Activated CD8-positive, alpha-beta memory T cell treated with anti-CD3 and anti-CD28 coated beads for 36 hours (primary cell): ENCODE data around the gene TMEM140. TPM values are rescaled to one million over a fixed set of nuclear protein-coding genes. Genes with fewer than 3 reads are reported as not detected.

Experiments
- CTCF ChIA-PET: fragments of 350-600 bp; sonication (Branson Sonifier 250); formaldehyde crosslinking; loops from one replicate; lab custom pipeline; 2021; ENCODE audit warnings: antibody characterized with exemption; lab: Charles Lee
- POLR2A ChIA-PET: fragments of 350-600 bp; sonication (Branson Sonifier 250); formaldehyde crosslinking; loops from one replicate; lab custom pipeline; 2021; ENCODE audit warnings: antibody characterized with exemption; lab: Charles Lee
- total RNA-seq, 2 experiments: library from RNA; stranded (reverse); gene quantifications; one replicate each; pipeline ENCODE4 v1.2.3, GENCODE V29; 2021

TMEM140 gene
- total RNA-seq, 2 experiments from 2014 or later: 2.8 to 3.0 TPM

DNA sequence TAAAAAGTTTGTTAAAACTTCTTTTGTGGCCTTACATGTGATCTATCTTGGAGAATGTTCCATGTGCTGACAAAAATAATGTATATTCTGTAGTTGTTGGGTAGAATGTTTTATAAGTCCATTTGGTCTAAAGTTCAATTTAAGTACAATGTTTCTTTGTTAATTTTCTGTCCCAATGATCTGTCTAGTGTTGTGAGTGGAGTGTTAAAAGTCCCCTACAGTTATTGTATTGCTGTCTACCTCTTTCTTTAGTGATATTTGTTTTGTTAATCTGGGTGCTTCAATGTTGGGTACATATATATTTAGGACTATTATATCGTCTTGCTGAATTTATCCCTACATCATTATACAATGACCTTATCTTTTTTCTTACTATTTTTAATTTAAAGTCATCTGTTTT lies 6.9 kb downstream of the TMEM140 start:
- POLR2A ChIA-PET: no interaction called here
- CTCF ChIA-PET: no interaction called here

DNA sequence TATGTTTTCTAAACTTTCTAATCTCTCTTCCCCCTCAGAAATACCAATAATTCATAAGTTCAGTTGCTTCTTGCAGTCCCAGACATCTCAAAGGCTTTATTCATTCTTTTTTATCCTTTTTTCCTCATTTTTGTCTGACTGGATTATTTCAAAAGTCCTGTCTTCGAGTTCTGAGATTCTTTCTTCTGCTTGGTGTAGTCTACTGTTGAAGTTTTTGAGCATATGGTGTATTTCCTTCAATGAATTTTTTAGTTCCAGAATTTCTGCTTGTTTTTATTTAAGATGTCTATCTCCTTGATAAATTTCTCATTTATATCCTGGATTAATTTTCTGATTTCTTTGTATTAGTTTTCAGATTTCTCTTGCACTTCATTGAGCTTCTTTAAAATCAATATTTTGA lies 8.4 kb downstream of the TMEM140 start:
- ChIA-PET POLR2A (no interaction called here), CTCF (no interaction called here)

DNA sequence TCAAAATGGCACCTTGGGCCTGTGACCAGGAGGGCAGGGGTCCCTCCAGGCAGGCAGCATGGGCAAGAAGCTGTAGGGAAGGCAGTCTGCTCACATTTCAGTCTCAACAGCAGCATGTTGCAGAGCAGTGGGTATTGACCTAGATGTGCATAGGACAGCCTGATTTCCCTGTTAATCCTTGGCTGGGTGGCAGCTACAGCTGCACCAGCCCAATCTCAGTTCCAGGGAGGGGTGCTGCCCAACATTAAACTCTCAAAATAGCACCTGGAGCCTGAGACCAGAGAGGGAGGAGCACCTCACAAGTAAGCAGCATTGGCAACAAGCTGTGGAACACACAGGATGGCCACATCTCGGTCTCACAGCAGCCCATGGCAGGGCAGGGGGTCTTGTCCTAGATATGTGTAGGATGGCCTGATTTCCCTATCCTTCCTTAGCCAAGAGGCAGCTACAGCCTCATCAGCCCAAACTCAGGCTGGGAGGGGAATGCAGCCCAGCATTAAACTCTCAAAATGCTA lies 10.3 kb downstream of the TMEM140 start:
- ChIA-PET POLR2A (no interaction called here), CTCF (no interaction called here)

DNA sequence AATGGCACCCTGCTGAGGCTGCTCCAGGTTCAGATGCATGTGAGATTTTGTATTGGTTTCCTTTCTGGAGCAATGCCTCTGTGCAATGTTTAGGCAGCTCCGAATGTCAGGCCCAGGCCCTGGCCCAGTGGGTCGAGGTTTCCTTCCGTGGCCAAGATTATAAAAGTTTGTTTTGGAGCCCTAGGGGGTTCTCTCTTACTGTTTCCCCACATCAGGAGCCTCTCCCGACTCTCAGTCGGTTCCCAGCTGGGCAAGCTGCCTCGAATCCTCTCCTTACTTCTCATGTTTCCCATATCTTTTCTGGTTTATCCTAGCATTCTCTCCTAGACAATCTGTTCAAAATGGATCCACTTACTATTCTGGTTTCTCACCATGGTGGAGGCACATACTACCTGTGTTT lies 11.0 kb downstream of the TMEM140 start:
- POLR2A ChIA-PET: no interaction called here
- CTCF ChIA-PET: interaction anchor here (2.5 kb wide), 1 partner anchor 11 kb away, joined by 10 read pairs; the partner anchor contains the start of gene CYREN

DNA sequence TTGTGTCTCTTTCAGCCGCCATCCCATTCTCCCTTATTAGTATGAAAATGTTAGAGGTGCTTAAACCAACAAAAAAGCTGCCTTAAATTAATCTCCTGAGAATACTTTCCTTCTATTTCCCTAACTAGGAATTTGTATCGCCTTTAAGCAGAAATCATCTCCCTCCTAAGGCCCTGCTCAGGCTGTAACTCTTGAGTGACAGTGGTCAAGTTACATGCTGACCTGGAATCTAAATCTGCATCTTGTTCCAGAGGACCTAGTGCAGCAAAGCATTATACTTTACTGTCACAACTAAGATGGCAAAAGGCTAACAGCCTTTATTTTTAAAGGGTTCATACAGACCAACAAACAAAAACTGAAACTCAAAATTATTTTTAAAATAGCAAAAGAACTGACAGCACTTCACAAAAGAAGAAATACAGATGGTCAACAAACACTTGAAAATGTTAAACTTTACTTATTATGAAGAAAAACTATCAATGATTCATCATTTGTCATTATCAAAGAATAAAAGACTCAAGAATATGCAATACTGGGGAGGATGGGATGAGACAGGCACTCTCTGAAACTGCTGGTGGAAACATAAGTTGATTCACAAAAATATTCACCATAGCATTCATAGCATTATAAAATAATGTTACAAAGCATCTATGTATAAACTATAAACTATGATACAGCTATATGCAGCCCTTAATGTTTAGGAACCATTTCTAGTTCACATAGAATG lies 11.7 kb downstream of the TMEM140 start:
- ChIA-PET POLR2A (interaction anchor here (0.6 to 1.1 kb wide), 3 partner anchors 10 to 32 kb away, joined by 3 to 7 read pairs (median 3); partner anchors contain the start of gene TMEM140), CTCF (interaction anchor here (2.5 kb wide), 1 partner anchor 10 kb away, joined by 10 read pairs; the partner anchor contains the start of gene CYREN)

DNA sequence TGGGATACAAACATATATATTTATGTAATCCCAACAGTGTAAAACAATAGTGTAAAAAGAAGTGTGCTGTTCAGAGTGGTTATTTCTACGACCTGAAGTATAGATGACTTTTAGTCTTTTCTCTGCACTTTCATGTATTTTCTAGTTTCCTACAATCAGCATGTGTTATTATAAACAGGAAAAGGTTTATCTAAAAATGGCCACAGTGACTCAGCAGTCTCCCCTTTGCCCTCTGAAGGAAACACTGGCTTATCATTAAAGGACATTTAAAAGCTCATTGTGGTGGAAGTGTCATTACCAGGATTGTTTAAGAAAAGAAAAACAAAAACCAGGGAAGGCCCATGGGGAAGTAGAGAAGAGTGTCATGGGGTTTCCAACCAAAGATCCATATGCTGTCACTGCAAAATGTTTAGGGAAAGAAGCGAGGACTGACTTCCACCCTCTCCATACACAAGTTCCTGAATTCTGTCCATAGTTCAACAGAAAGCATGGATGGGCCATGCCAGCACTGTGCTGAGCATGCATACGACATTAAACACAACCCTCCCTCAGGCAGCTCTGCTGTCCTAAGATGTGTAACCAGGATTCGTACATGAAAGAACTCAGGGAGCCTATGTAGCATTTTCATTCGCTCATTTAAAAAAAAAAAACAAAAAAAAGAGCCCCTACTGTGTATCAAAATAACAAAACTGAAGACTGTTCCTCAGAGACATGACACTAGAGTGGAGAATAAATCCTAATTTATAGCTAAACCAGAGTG lies 12.4 kb downstream of the TMEM140 start:
- ChIA-PET CTCF (interaction anchor here (2.5 kb wide), 1 partner anchor 9 kb away, joined by 10 read pairs; the partner anchor contains the start of gene CYREN), POLR2A (interaction anchor here (0.6 to 1.1 kb wide), 3 partner anchors 9 to 31 kb away, joined by 3 to 7 read pairs (median 3); partner anchors contain the start of gene TMEM140)

DNA sequence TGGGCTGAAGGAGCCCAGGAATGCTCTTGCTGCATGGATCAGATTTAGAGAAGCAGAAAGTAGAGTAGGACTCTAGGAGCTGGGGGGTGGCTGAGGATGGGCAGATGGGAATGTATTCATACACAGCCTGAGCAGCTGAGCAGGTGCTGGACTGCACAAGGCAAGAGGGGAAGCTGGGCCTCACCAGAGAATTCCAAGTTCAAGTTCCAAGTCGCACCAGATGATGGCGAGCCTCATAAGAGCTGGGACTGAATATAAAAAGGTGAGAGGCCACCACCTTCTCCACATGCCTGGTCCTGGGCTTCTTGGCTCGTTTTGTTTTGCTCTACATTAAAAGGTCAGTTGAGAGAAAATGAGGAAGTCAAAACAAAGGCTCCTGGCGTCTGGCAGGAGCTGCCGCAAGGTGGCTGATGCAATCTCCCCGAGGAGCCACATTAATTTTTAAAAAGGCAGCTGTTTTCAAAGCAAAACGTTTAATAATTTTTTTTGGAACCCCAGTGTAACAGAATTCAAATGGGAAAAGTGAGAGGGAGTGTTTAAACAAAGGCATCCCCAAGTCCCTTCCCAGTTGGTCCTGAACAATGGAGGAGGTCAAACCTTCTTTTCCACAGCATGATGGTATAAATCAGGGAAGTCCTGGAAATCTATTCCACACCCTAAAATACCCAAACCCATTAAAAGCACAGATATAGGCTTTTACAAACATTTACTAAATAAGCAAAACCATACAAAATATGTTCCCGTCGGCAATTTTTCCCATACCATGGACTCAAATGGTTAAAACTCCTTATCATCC lies 13.2 kb downstream of the TMEM140 start:
- POLR2A ChIA-PET: interaction anchor here (1.0 to 1.1 kb wide), 2 partner anchors 9 to 13 kb away, joined by 3 to 7 read pairs; partner anchors contain the start of gene TMEM140
- CTCF ChIA-PET: interaction anchor here (2.5 kb wide), 1 partner anchor 9 kb away, joined by 10 read pairs; the partner anchor contains the start of gene CYREN

DNA sequence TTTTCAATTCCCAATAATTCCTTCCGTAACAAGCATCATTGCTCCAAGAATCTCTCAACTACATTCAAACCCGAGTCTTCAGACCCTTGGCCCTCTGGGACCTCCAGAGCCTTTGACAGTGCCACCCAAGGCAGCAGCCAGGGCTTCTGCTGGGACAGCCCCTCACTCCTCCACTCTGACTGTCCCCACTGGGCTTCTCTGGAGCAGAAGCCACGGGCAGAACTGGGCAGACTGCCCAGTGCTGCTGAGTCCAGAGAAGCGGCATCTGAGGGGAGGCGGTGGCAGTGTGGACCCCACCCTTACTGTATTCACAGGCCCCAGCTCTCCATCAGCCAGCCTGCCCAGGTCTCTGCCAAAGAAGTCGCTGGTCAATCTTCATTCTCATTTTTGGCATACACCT lies 13.8 kb downstream of the TMEM140 start:
- POLR2A ChIA-PET: no interaction called here
- CTCF ChIA-PET: interaction anchor here (1.0 kb wide), 1 partner anchor 9 kb away, joined by 3 read pairs; the partner anchor contains the start of gene CYREN

DNA sequence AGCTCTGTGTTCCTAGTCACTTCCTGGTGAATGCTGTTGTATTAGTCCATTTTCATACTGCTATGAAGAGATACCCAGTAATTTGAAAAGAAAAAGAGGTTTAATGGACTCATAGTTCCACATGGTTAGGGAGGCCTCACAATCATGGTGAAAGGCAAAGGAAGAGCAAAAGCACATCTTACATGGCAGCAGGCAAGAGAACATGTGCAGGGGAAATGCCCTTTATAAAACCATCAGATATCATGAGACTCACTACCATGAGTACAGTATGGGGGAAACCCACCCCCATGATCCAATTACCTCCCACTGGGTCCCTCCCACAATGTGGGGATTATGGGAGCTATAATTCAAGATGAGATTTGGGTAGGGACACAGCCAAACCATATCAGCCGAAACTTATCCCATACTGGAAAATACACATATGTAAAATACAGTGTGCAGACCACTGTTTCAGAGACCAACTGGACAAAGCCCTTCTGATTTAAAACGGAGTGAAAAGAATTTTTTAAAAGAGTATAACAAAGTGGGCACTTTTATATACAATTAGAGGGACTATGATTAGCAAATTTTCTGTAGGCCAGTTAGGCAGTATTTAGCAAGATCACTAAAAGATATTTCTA lies 14.6 kb downstream of the TMEM140 start:
- ChIA-PET POLR2A (no interaction called here), CTCF (interaction anchor here (1.0 kb wide), 1 partner anchor 8 kb away, joined by 3 read pairs; the partner anchor contains the start of gene CYREN)

DNA sequence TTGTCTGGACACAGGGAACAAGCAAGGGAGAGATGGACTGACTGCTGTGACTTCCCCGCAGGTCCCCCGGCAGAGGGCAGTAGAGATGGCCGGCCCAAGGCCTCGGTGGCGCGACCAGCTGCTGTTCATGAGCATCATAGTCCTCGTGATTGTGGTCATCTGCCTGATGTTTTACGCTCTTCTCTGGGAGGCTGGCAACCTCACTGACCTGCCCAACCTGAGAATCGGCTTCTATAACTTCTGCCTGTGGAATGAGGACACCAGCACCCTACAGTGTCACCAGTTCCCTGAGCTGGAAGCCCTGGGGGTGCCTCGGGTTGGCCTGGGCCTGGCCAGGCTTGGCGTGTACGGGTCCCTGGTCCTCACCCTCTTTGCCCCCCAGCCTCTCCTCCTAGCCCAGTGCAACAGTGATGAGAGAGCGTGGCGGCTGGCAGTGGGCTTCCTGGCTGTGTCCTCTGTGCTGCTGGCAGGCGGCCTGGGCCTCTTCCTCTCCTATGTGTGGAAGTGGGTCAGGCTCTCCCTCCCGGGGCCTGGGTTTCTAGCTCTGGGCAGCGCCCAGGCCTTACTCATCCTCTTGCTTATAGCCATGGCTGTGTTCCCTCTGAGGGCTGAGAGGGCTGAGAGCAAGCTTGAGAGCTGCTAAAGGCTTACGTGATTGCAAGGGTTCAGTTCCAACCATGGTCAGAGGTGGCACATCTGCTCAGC lies 16.6 kb downstream of the TMEM140 start:
- CTCF ChIA-PET: no interaction called here

DNA sequence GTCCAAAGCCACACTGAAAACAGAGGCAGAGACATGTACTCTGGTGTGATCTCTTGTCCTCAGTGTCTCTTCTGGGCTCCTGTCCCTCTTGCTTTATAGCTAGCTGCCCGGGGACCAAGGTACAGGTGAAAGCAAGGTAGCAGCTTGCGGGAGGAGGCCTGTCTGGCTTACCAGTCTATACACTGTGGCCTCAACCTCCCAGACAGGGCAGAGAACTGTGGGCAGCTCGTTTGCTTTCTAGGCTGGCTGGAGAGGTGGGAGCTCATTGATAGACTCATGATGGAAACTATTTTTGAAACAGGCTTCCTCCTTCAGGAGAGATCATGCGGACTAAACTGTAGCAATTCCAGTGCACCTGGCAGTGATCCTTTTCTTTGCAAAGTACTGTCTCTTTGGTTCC lies 18.0 kb downstream of the TMEM140 start:
- CTCF ChIA-PET: no interaction called here
- POLR2A ChIA-PET: no interaction called here

More for the DNA sequence above, 16.6 kb downstream of the TMEM140 start:
- POLR2A ChIA-PET: interaction anchor here (0.6 kb wide), 1 partner anchor 123 kb away, joined by 3 read pairs; no protein-coding TSS in a partner anchor

DNA sequence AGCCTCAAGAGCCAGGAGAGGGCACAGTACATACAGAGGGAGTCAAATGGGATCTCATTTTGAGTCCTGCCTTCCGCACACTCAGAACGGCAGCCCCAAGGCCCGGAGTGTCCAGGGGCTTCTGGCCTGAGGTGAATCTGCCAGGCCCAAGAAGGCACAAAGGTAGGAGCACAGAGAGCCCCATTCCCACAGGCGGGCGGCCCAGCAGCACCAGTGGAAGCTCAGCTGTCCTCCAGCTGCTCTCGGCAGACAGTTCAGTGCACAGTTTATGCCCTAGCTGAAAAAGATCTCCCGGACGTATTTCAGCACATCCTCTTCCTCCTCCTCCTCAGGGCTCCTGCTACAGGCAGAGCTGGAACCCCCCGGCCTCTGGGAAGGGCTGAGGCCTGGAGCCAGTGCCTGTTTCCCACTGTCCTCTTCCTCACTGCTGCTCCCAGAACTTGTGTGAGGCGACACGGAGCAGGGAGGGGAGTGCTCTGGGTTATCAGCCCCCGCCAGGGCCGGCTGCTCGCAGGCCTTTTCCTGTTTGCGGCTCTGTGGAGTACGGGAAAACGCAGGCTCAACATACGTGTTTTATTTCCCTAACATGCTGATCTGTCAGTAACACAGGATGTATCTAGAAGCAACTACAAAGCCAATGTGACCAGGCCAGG lies 18.6 kb downstream of the TMEM140 start:
- POLR2A ChIA-PET: no interaction called here
- CTCF ChIA-PET: no interaction called here

DNA sequence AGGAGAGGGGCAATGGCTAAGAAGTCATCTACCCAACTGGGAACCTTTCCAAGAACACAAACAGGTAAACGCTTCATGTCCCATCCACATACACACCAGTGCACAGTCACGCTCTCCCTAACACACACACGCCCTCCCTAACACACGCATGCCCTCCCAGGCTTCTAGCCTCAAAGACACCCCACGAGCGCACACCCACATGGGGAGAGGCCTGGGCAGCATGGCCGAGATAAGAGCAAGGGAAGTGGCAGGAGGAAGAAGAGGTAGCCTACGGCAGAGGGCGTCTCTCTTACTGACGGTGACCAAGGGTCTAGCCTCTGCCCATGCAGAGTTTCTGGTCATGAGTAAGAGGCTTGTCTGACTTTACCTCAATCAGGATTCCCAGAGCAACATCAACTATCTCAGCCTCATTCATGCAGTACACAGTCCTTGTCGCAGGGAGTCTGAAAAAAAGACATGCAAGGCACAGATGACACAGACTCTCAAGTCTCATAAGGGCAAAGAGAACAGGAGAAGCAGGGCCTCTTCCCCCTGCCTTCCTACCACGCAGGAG lies 19.6 kb downstream of the TMEM140 start:
- ChIA-PET CTCF (interaction anchor here (2.8 kb wide), 1 partner anchor 21 kb away, joined by 10 read pairs; the partner anchor contains the start of gene TMEM140), POLR2A (interaction anchor here (4.2 kb wide), 1 partner anchor 20 kb away, joined by 23 read pairs; the partner anchor contains the start of gene TMEM140)

DNA sequence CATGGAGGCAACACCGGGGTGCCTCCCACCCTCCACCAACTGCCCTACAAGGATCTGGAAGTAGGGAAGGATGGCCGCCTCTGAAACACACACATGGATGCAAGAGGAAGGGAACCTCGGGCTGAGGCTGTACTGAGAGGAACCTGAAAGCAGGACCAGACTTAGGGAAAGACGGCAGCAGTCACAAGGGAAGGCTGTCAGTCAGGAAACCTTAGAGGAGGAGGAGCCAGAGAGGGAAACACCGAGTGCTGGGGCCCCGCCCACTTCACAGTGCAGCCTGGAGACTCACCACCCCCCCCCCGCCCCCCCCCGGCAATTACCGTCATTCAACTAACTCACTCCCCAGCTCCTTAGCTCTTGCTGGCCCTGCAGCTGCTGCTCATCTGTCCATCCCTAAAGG lies 20.1 kb downstream of the TMEM140 start:
- POLR2A ChIA-PET: interaction anchor here (1.6 to 4.2 kb wide), 2 partner anchors 20 to 175 kb away, joined by 4 to 23 read pairs; partner anchors contain the start of gene TMEM140

DNA sequence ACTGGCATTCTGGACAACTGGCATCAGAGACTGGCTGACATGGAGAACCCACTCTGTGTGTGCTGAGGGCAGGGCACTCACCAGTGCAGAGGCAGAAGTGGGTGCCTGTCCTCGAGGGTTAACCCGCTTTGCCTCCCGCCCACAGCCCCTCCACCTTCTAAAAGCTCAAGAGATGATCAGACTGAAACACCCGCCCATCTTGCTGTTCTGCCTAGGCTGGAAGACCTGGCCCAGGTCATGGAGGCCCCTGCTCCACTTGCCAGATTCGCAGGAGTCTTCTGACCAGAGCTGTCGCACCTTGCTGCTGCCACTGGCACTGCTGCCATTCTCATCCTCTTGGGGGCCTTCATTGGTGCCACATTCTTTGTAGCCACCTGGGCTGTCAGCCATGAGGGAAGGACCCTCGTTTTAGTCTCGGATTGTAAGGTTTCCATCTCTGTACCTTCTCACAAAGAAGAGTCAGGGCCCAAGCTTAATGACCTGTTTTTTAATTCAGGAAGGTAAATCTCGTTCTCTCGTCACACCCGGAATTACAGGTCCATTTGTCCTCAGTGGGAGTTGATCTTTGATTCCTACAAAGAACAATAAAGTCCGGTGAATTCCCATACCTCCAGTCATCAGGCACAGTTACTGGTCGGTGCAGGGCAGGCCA lies 20.7 kb downstream of the TMEM140 start:
- POLR2A ChIA-PET: interaction anchor here (1.6 to 4.2 kb wide), 4 partner anchors 21 to 182 kb away, joined by 4 to 23 read pairs (median 12); partner anchors contain the start of genes AGBL3, TMEM140 and WDR91

More for the DNA sequence above, 20.1 kb downstream of the TMEM140 start:
- CTCF ChIA-PET: interaction anchor here (1.5 to 2.8 kb wide), 3 partner anchors 19 to 173 kb away, joined by 5 to 10 read pairs (median 5); partner anchors contain the start of gene TMEM140

More for the DNA sequence above, 20.7 kb downstream of the TMEM140 start:
- CTCF ChIA-PET: interaction anchor here (1.0 to 3.2 kb wide), 9 partner anchors 9 to 539 kb away, joined by 3 to 24 read pairs (median 5); partner anchors contain the start of genes AGBL3, TMEM140 and WDR91
